Trophoblast cell (in vitro differentiated cells and primary cell): ENCODE data around the gene PDILT.

Experiments used
- DNase-seq, 2 donors: peaks; one replicate each; pipeline ENCODE4 v3.0.0-alpha.2; 2016
- H2AFZ ChIP-seq: 2 replicates; pipeline ENCODE4 v1.6.1; 2013; ENCODE audit warnings: low read length, moderate library complexity, mild to moderate bottlenecking; ENCODE audit not compliant: insufficient read depth, poor library complexity
- H2AK5ac ChIP-seq: 2 replicates; pipeline ENCODE4 v1.6.1; 2013; ENCODE audit warnings: mild to moderate bottlenecking, low read length
- H2BK120ac ChIP-seq: 2 replicates; pipeline ENCODE4 v1.6.1; 2013; ENCODE audit warnings: low read length, mild to moderate bottlenecking, moderate library complexity; ENCODE audit not compliant: insufficient read depth, poor library complexity
- H2BK12ac ChIP-seq: 2 replicates; pipeline ENCODE4 v1.6.1; 2013; ENCODE audit warnings: mild to moderate bottlenecking, low read length, moderate library complexity
- H2BK5ac ChIP-seq: 2 replicates; pipeline ENCODE4 v1.6.1; 2013; ENCODE audit warnings: low read length, low read depth, moderate library complexity, mild to moderate bottlenecking; ENCODE audit not compliant: poor library complexity
- H3K14ac ChIP-seq: 2 replicates; pipeline ENCODE4 v1.6.1; 2013; ENCODE audit warnings: mild to moderate bottlenecking, low read length
- H3K18ac ChIP-seq: 2 replicates; pipeline ENCODE4 v1.6.1; 2013; ENCODE audit warnings: mild to moderate bottlenecking, low read length
- H3K23ac ChIP-seq: 2 replicates; pipeline ENCODE4 v1.6.1; 2013; ENCODE audit warnings: low read length
- H3K27ac ChIP-seq: 2 replicates; pipeline ENCODE4 v1.5.1; 2013; ENCODE audit warnings: low read depth, mild to moderate bottlenecking, inconsistent platforms, low read length, moderate library complexity
- H3K27me3 ChIP-seq: 2 replicates; pipeline ENCODE4 v1.6.1; 2013; ENCODE audit warnings: inconsistent platforms, mild to moderate bottlenecking, low read length, moderate library complexity; ENCODE audit not compliant: insufficient read depth
- H3K36me3 ChIP-seq, 2 experiments: 1 replicate in 1 of 2; 2 replicates in 1 of 2; pipeline ENCODE4 v1.6.1; 2013; ENCODE audit warnings: low read length in 2 of 2, mild to moderate bottlenecking in 2 of 2, moderate library complexity in 1 of 2; ENCODE audit not compliant: insufficient read depth in 2 of 2, control insufficient read depth in 1 of 2
- H3K4ac ChIP-seq: 2 replicates; pipeline ENCODE4 v1.6.1; 2013; ENCODE audit warnings: low read depth, mild to moderate bottlenecking, low read length, moderate library complexity
- H3K4me1 ChIP-seq, 2 experiments: 1 replicate in 1 of 2; 2 replicates in 1 of 2; pipeline ENCODE4 v1.6.1; 2013; ENCODE audit warnings: low read length in 2 of 2, mild to moderate bottlenecking in 2 of 2, moderate library complexity in 1 of 2; ENCODE audit not compliant: insufficient read depth in 2 of 2, control insufficient read depth in 1 of 2
- H3K4me2 ChIP-seq: 2 replicates; pipeline ENCODE4 v1.6.1; 2013; ENCODE audit warnings: inconsistent platforms, mild to moderate bottlenecking, low read length, moderate library complexity
- H3K4me3 ChIP-seq: 2 replicates; pipeline ENCODE4 v1.5.1; 2013; ENCODE audit warnings: mild to moderate bottlenecking, low read depth, low read length, inconsistent platforms
- H3K79me1 ChIP-seq: one replicate; pipeline ENCODE4 v1.6.1; 2013; ENCODE audit warnings: low read length
- H3K79me2 ChIP-seq: 2 replicates; pipeline ENCODE4 v1.6.1; 2013; ENCODE audit warnings: low read length, mild to moderate bottlenecking; ENCODE audit not compliant: control insufficient read depth, insufficient read depth, poor library complexity
- H3K9ac ChIP-seq: 2 replicates; pipeline ENCODE4 v1.6.1; 2013; ENCODE audit warnings: mild to moderate bottlenecking, low read length
- H3K9me3 ChIP-seq: 2 replicates; pipeline ENCODE4 v1.6.1; 2013; ENCODE audit warnings: low read depth, mild to moderate bottlenecking, control low read depth, inconsistent platforms, low read length; ENCODE audit not compliant: insufficient read depth
- H4K12ac ChIP-seq: 2 replicates; pipeline ENCODE4 v1.6.1; 2013; ENCODE audit warnings: low read depth, mild to moderate bottlenecking, low read length, moderate library complexity
- H4K8ac ChIP-seq: 2 replicates; pipeline ENCODE4 v1.6.1; 2013; ENCODE audit warnings: low read depth, mild to moderate bottlenecking, low read length, moderate library complexity
- H4K91ac ChIP-seq: one replicate; pipeline ENCODE4 v1.6.1; 2013; ENCODE audit warnings: low read depth, mild to moderate bottlenecking, low read length, moderate library complexity
- WGBS: extraction: QIAGEN DNeasy Blood & Tissue Kit; methylation state at CpG from one replicate; pipeline ENCODE4 v1.1.7; 2013; ENCODE audit warnings: missing lambda C conversion rate; ENCODE audit not compliant: insufficient read length, insufficient coverage; ENCODE audit errors: extremely low coverage; 5-methylcytosine and 5-hydroxymethylcytosine counted together

Gene PDILT

DNA sequence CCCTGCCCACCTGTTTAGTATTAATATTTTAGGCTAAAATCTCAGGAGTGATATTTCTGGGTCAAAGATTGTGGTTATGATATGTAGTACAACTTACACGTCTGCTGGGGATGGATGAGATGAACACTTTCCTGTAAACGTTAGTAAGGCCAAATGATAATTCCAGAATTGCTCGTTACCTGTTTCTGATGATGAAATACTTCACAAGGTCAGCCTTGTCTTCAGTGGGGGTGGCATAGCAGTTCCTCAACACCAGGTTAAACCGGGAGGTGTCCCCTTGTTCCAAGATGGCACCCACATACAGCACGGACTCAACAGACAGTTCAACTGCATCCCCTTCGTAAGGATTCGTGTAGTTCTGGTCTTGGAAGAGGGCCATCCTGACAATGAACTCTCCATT, 86.5 kb downstream of the PDILT start:
- Histone ChIP-seq H2BK120ac (no peak overlapping the region), H4K12ac (no peak overlapping the region), H3K14ac (no peak overlapping the region), H3K79me2 (no peaks in the 10 kb centered on the region), H3K9ac (no peak overlapping the region), H3K27ac (no peak overlapping the region), H2BK12ac (no peak overlapping the region), H3K4me1 (no peaks in the 10 kb centered on the region), H3K9me3 (peaks cover 3% of the 10 kb centered on the region), H3K36me3 (no peaks in the 10 kb centered on the region), H3K4ac (no peak overlapping the region), H3K18ac (no peak overlapping the region), H4K91ac (no peak overlapping the region), H2BK5ac (no peak overlapping the region), H3K4me3 (no peak overlapping the region), H3K27me3 (no peaks in the 10 kb centered on the region), H3K23ac (no peak overlapping the region), H4K8ac (no peak overlapping the region), H3K79me1 (no peaks in the 10 kb centered on the region), H2AK5ac (no peak overlapping the region), H3K4me2 (no peak overlapping the region), H2AFZ (no peak overlapping the region)
- DNase-seq = no peak
- no CpG with 5 or more reads among the region's 7 CpGs for WGBS

DNA sequence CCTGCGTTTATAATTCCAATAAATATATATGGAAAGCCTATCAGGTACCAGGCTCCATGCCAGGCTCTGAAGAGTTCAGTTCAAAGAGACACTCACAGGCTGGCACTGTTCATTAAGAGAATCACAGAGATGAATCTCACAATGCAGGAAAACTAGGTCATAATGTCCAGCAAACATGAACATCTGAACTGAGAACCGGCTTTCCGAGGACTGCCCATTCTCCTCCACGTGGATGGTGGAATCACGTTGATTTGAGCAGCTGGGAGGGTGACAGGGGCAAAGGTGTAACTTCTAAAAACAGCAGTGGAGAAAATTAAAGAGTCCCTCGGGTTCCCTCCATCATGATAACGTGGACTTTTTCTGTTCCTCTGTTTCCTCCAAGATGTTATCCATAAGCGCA, 87.4 kb downstream of the PDILT start:
- Histone ChIP-seq H3K9me3 (peaks cover 3% of the 10 kb centered on the region), H3K79me1 (no peaks in the 10 kb centered on the region), H2AK5ac (no peak overlapping the region), H4K91ac (no peak overlapping the region), H3K27me3 (no peaks in the 10 kb centered on the region), H2AFZ (no peak overlapping the region), H3K27ac (no peak overlapping the region), H3K18ac (no peak overlapping the region), H3K14ac (no peak overlapping the region), H3K4me2 (no peak overlapping the region), H2BK5ac (no peak overlapping the region), H3K79me2 (no peaks in the 10 kb centered on the region), H2BK12ac (no peak overlapping the region), H2BK120ac (no peak overlapping the region), H3K4me3 (no peak overlapping the region), H3K9ac (no peak overlapping the region), H4K8ac (no peak overlapping the region), H3K36me3 (no peaks in the 10 kb centered on the region), H3K4me1 (no peaks in the 10 kb centered on the region), H4K12ac (no peak overlapping the region), H3K23ac (no peak overlapping the region), H3K4ac (no peak overlapping the region)
- WGBS = no CpG with 5 or more reads among the region's 8 CpGs
- no peak for DNase-seq

DNA sequence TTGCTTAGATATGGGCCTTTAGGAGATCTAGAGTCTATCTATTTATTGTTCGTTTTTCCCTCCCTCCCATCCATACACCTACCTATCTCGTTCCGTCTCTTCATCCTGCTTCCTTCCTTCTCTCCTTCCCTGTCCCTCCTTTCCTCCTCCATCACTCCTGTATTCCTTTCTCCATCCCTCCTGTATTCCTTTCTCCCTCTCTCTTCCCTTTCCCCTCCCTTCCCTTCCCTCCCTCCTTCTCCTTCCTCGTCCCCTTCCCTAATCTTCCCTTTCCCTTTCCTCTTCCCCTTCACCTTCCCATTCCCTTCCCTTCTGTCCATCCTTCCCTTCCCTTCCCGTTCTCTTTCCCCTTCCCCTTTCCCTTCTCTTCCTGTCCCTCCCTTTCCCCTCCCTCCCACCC, 87.8 kb downstream of the PDILT start:
- WGBS = 95% methylated on average over 5 of the region's 5 CpGs
- Histone ChIP-seq H4K12ac (no peak overlapping the region), H2BK12ac (no peak overlapping the region), H4K91ac (no peak overlapping the region), H3K79me2 (no peaks in the 10 kb centered on the region), H3K9me3 (peaks cover 3% of the 10 kb centered on the region), H3K4me2 (no peak overlapping the region), H3K79me1 (no peaks in the 10 kb centered on the region), H3K27ac (no peak overlapping the region), H3K36me3 (no peaks in the 10 kb centered on the region), H3K14ac (no peak overlapping the region), H2BK120ac (no peak overlapping the region), H3K9ac (no peak overlapping the region), H3K4ac (no peak overlapping the region), H3K18ac (no peak overlapping the region), H3K4me1 (no peaks in the 10 kb centered on the region), H2AFZ (no peak overlapping the region), H3K23ac (no peak overlapping the region), H3K27me3 (no peaks in the 10 kb centered on the region), H3K4me3 (no peak overlapping the region), H2AK5ac (no peak overlapping the region), H2BK5ac (no peak overlapping the region), H4K8ac (no peak overlapping the region)
- DNase-seq = no peak

GRCh38 chr16:20315764-20316163, 88.8 kb downstream of the PDILT start:
- Histone ChIP-seq H4K91ac (no peak overlapping the region), H4K12ac (no peak overlapping the region), H3K79me1 (no peaks in the 10 kb centered on the region), H3K4me1 (no peaks in the 10 kb centered on the region), H3K4ac (no peak overlapping the region), H3K9ac (no peak overlapping the region), H3K9me3 (peaks cover 3% of the 10 kb centered on the region), H3K79me2 (no peaks in the 10 kb centered on the region), H3K4me3 (no peak overlapping the region), H2BK12ac (no peak overlapping the region), H2AFZ (no peak overlapping the region), H2BK120ac (no peak overlapping the region), H4K8ac (no peak overlapping the region), H2BK5ac (no peak overlapping the region), H3K23ac (no peak overlapping the region), H3K27ac (no peak overlapping the region), H2AK5ac (no peak overlapping the region), H3K4me2 (no peak overlapping the region), H3K14ac (no peak overlapping the region), H3K36me3 (no peaks in the 10 kb centered on the region), H3K27me3 (no peaks in the 10 kb centered on the region), H3K18ac (no peak overlapping the region)
- WGBS = no CpG with 5 or more reads among the region's 6 CpGs
- no peak for DNase-seq
